Measurements from ENCODE around the gene CCK.

The CCK gene

GRCh38 chr3:42222942-42223693 lies 42.9 kb downstream of the CCK start:
- Histone ChIP-seq H3K36me3 (replicated peaks) (peaks cover 23% of the 10 kb centered on the region), H3K27ac (no peak overlapping the region), H3K4me3 (ENCODE audit: low read depth, low read length) (no peak overlapping the region), H3K27me3 (replicated peaks) (no peaks in the 10 kb centered on the region)
- in situ Hi-C loops (cut with HindIII; ENCODE audit: low pct_ligation_motif_present, low sequenced_read_pairs), result no loop called here
- DNase-seq, result no peak
- no peak for TF ChIP-seq CTCF (IDR thresholded peaks at IDR 0.05; ENCODE audit: low read depth, low read length, missing control alignments)

GRCh38 chr3:42220436-42221121 lies 45.4 kb downstream of the CCK start:
- H3K27me3 ChIP-seq (replicated peaks), result no peaks in the 10 kb centered on the region
- in situ Hi-C loops (cut with HindIII; ENCODE audit: low pct_ligation_motif_present, low sequenced_read_pairs), result no loop called here
- H3K27ac ChIP-seq, result no peak overlapping the region
- H3K36me3 ChIP-seq (replicated peaks), result peaks cover 24% of the 10 kb centered on the region
- no peak for DNase-seq
- H3K4me3 ChIP-seq (ENCODE audit: low read depth, low read length), result no peak overlapping the region
- TF ChIP-seq CTCF (IDR thresholded peaks at IDR 0.05; ENCODE audit: low read depth, low read length, missing control alignments), result no peak

GRCh38 chr3:42216931-42217333 lies 49.1 kb downstream of the CCK start:
- Histone ChIP-seq H3K27ac (no peak overlapping the region), H3K36me3 (replicated peaks) (peaks cover 13% of the 10 kb centered on the region), H3K4me3 (ENCODE audit: low read depth, low read length) (no peak overlapping the region), H3K27me3 (replicated peaks) (no peaks in the 10 kb centered on the region)
- DNase-seq, result peak; percentile 73
- in situ Hi-C loops (cut with HindIII; ENCODE audit: low pct_ligation_motif_present, low sequenced_read_pairs), result no loop called here
- TF ChIP-seq CTCF (IDR thresholded peaks at IDR 0.05; ENCODE audit: low read depth, low read length, missing control alignments), result no peak

- no peak overlapping the region for H3K4me3 ChIP-seq (ENCODE audit: low read depth, low read length)
- no peak overlapping the region for H3K27ac ChIP-seq
- H3K27me3 ChIP-seq (replicated peaks), result no peaks in the 10 kb centered on the region
- no peak for TF ChIP-seq CTCF (IDR thresholded peaks at IDR 0.05; ENCODE audit: low read depth, low read length, missing control alignments)
- DNase-seq, result no peak
- in situ Hi-C loops (cut with HindIII; ENCODE audit: low pct_ligation_motif_present, low sequenced_read_pairs), result no loop called here
- H3K36me3 ChIP-seq (replicated peaks), result peaks cover 15% of the 10 kb centered on the region
Measured at GRCh38 chr3:42216302-42216701, 49.7 kb downstream of the CCK start.

GRCh38 chr3:42214565-42215283 lies 51.3 kb downstream of the CCK start:
- Histone ChIP-seq H3K27ac (no peak overlapping the region), H3K27me3 (replicated peaks) (no peaks in the 10 kb centered on the region), H3K4me3 (ENCODE audit: low read depth, low read length) (no peak overlapping the region), H3K36me3 (replicated peaks) (peaks cover 19% of the 10 kb centered on the region)
- no peak for DNase-seq
- in situ Hi-C loops (cut with HindIII; ENCODE audit: low pct_ligation_motif_present, low sequenced_read_pairs), result no loop called here
- peak; percentile 11 for TF ChIP-seq CTCF (IDR thresholded peaks at IDR 0.05; ENCODE audit: low read depth, low read length, missing control alignments)

Data from brain microvascular endothelial cell (primary cell).